Measurements from ENCODE around the gene VCP. TPM values are rescaled to one million over a fixed set of nuclear protein-coding genes. Genes with fewer than 3 reads are reported as not detected.

Gene VCP
- total and polyA plus RNA-seq, 2 experiments from 2014 or later: 130 to 408 TPM

DNA sequence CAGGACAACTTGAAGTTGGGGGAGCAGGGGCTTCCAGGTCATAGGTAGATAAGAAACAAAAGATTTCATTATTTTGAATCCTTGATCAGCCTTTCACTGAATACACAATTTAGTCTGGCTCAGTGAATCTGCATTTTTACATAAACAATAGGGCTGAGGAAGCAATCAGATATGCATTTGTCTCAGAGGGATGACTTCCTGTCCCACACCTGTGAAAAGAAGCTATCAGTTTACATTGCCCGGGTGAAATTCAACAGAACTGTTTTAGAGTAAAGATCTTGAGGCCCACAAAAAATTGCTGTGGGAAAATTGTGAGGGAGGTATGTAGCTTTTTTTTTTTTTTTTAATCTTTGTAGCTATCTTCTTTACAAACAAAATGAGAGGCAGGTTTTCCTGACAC, 44.6 kb downstream of the VCP start (continued):
- TF ChIP-seq ZNF462 (CRISPR knock-in tag; IDR thresholded peaks at IDR 0.05) (no peak), CTCF (conservative IDR thresholded peaks at IDR 0.05; ENCODE audit: low read depth in 2 of 2) (no peak)

DNA sequence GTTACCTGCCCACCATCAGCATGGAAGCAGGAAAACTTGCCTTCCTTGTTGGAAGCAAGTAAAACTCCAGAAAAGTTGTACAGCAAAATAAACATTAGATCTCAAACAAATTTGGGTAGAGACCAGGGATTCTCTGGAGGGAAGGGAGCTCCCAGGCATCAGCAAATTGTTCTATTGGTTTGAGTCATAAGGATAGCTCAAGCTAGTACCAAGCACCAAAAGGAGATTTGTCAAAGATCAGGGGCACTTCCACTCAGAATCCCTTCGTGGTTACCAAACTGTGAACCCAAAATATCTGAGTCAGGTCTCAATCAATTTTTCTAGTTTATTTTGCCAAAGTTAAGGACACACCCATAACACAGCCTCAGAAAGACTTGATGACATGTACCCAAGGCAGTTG, 45.1 kb downstream of the VCP start:
- H3K27me3 Mint-ChIP-seq (ENCODE audit: insufficient read depth, low read depth, poor library complexity): peaks cover 7% of the 10 kb centered on the region
- no peak overlapping the region for H3K4me3 ChIP-seq
- H3K27ac ChIP-seq (ENCODE audit: low read depth): peak overlapping the region; percentile 85; the same call in 1 of the 2 replicates
- H2AFZ ChIP-seq: no peak overlapping the region
- H4K20me1 ChIP-seq (replicated peaks; ENCODE audit: insufficient read depth): no peaks in the 10 kb centered on the region
- H3F3A ChIP-seq (replicated peaks; ENCODE audit: low read depth): no peaks in the 10 kb centered on the region
- DNase-seq (ENCODE audit: low spot score) (no peak), ATAC-seq (no peak)
- H3K79me2 ChIP-seq (replicated peaks; ENCODE audit: insufficient read depth): no peaks in the 10 kb centered on the region
- no peaks in the 10 kb centered on the region for H3K9me2 ChIP-seq (ENCODE audit: insufficient read depth)
- H3K36me3 ChIP-seq (ENCODE audit: insufficient read depth): no peaks in the 10 kb centered on the region
- no peak overlapping the region for H3K4me3 Mint-ChIP-seq
- H3K27ac Mint-ChIP-seq: peak overlapping the region; percentile 76
- H3K4me2 ChIP-seq: peak overlapping the region; percentile 25; the same call in 1 of the 2 replicates
- no peaks in the 10 kb centered on the region for H3K27me3 ChIP-seq (ENCODE audit: insufficient read depth)
- H3K36me3 Mint-ChIP-seq (ENCODE audit: low read depth): peaks cover 67% of the 10 kb centered on the region
- peaks cover 24% of the 10 kb centered on the region for H3K4me1 ChIP-seq (ENCODE audit: insufficient read depth)
- H3K9me3 Mint-ChIP-seq: peaks cover 56% of the 10 kb centered on the region
- peaks cover 24% of the 10 kb centered on the region for H3K4me1 Mint-ChIP-seq
- no peak for TF ChIP-seq POLR2AphosphoS5 (IDR thresholded peaks at IDR 0.05; ENCODE audit: low read depth)
- TF ChIP-seq ZNF331 (CRISPR knock-in tag; IDR thresholded peaks at IDR 0.05; ENCODE audit: low read depth): no peak
- no peak for TF ChIP-seq ZNF462 (CRISPR knock-in tag; IDR thresholded peaks at IDR 0.05)
- TF ChIP-seq NANOG (IDR thresholded peaks at IDR 0.05; ENCODE audit: borderline replicate concordance): no peak
- no peak for TF ChIP-seq EZH2 (IDR thresholded peaks at IDR 0.05; ENCODE audit: low read depth, unreplicated experiment)
- no peak for TF ChIP-seq ZNF114 (CRISPR knock-in tag; IDR thresholded peaks at IDR 0.05)
